ENCODE measurements around the gene LAMA3.

- TF ChIP-seq CTCF (IDR thresholded peaks at IDR 0.05; ENCODE audit: borderline replicate concordance, extremely low read depth, low read length, poor library complexity, severe bottlenecking) = no peak
- no peak for TF ChIP-seq EZH2 (IDR thresholded peaks at IDR 0.05; ENCODE audit: borderline replicate concordance, low read depth, low read length, severe bottlenecking)
Measured at GRCh38 chr18:23883277-23883790, 194.1 kb downstream of the LAMA3 start.

Data from DND-41 (cell line).